NCI-H1930 (cell line): ENCODE measurements around the gene SUMF2.
"Not testable (repeated sequence)": the region's sequence is repeated elsewhere in the genome, so short reads cannot be mapped to it uniquely, and the experiment has no call there.

ENCODE experiments used
- DNase-seq, 2 experiments: peaks; one replicate each; lab custom pipeline; 2025; lab: John Stamatoyannopoulos, UW

SUMF2 gene

DNA sequence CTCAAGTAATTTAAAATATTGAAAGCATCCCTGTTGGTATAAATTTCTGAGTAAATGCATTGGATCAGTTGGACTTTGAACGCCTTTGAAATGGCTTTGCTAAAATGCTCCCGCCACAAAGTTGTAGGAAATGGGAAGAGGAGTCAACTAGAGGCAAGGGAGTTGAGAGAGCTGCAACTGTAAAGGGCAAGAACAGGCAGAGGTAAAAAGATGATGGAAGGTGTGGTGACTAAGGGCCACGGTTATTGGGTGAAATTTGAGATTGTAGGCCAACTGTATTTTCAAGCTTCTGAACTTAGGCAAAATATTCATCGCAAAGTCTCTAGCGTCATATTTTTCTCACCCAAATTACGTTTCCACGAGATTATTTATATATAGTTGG, 595 bp upstream of the SUMF2 start:
- no peak for DNase-seq

DNA sequence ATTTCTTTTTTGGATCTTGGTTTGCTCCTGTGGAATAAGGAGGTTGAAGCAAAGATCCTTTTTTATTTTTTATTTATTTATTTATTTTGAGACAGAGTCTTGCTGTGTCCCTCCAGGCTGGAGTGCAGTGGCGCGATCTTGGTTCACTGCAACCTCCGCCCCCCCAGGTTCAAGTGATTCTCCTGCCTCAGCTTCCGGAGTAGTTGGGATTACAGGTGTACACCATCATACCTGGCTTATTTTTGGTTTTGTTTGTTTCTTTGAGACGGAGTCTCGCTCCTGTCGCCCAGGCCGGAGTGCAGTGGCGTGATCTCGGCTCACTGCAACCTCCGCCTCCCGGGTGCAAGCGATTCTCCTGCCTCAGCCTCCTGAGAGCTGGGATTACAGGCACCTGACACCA, 2.3 kb downstream of the SUMF2 start:
- not testable (repeated sequence) for DNase-seq

GRCh38 chr7:56074371-56074791, 10.3 kb downstream of the SUMF2 start:
- DNase-seq, result peak; percentile 49 to 64

DNA sequence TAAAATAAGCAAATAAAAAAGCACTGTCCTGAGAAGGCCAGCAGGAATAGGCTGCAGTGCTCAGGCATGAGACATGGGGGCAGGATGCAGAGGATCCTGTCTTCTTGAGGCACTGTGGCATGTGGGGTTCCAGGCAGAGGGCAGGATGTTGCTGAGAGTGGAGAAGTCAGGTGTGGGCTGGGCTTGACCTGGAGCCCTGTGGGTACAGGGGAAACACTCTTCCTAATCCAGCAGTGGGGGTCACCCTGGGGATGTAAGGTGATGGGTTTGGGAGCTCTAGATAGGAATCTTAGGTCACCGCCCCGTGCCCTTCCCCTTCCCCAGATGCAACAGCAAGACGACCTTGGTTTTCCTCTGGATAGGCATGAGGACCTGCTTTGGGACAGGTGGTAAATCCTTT, 13.6 kb downstream of the SUMF2 start:
- no peak for DNase-seq

DNA sequence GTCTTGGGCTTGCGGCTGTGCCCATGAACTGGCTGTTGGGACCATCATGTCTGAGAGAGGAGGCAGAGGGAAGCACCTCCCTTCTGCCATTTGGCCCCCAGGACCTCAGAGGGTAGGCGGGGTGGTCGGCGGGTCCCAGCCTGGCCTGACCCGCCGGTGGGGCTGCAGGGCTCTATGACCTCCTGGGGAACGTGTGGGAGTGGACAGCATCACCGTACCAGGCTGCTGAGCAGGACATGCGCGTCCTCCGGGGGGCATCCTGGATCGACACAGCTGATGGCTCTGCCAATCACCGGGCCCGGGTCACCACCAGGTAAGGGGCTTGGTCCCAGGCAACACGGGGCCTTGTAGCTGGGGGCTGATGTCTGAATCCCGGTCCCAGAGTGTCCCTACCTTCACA, 14.1 kb downstream of the SUMF2 start:
- no peak for DNase-seq

- no peak for DNase-seq
Observed at GRCh38 chr7:56079450-56080185, 15.5 kb downstream of the SUMF2 start.

- DNase-seq, result not testable (repeated sequence)
Observed at GRCh38 chr7:56080726-56081435, 16.8 kb downstream of the SUMF2 start.

DNA sequence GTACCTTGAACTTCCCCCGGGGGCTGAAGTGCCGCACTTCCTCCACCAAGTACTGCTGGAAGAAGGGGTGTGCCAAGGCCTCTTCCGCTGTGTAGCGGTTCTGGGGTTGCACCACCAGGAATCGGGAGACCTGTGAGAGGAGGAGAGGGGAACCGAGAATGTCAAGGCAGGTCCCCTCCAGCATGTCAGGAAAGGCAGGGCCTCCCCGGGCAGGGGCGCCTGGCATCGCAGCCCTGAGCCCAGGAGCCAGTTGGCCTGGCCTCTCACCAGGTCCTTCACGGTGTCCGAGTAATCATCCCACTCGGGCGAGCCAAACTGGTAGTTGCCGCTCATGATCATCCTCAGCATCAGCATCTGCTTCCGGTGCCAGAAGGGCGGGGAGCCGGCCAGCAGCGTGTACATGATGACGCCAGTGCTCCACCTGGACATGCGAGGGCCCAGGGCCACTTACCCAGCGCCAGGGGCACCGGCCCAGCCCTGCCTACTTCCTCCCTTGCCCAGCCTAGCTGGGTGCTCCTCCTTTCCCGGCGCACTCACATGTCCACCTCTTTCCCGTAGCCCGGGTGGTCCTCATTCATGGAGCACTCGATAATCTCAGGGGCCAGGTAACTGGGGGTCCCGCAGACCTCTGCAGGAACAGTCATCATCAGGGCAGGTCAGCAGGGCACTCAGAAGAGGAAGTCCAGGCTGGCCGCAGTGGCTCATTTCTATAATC, 17.7 kb downstream of the SUMF2 start:
- DNase-seq, result no peak

GRCh38 chr7:56083150-56083785, 19.2 kb downstream of the SUMF2 start:
- no peak for DNase-seq

GRCh38 chr7:56086761-56087160, 22.7 kb downstream of the SUMF2 start:
- DNase-seq, result no peak

DNA sequence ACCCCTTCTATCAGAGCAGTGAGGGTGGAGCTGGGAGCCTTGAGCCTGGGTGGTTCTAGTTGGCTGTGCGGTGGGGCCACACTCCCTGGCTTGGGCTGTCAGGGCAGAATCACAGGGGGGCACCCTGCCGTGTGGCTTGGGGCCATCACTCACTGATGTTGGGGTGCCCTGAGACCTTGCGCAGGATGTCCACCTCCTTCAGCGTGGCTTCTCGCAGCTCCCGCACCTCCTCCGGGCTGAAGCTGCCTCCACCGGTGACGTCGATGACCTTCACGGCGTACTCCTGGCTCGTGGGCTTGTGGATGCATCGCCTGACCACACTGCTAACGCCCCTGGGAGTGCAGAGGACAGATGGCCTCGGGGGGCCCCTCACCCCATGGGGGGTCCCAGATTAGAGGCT, 23.4 kb downstream of the SUMF2 start:
- DNase-seq, result no peak

DNA sequence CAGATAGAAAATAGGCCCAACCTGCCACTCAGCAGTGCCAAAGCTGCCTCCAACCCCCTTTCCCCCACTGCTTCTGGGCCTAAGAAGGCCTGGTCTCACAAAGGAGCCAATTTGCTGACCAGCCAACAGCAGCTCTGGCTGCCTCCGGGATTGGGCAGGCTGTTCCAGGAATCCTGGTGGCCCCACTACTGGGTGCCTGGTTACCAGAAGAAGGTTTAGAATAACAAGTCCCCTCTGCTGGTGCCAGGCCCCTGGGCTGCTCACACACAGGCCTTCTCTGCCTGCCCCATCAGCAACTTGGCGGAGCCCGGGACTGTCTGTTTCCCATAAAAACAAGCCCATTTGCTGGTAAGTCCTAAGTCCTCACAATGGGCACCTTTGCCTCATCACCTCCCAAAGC, 27.5 kb downstream of the SUMF2 start:
- DNase-seq, result no peak

GRCh38 chr7:56092388-56092787, 28.3 kb downstream of the SUMF2 start:
- not testable (repeated sequence) for DNase-seq

DNA sequence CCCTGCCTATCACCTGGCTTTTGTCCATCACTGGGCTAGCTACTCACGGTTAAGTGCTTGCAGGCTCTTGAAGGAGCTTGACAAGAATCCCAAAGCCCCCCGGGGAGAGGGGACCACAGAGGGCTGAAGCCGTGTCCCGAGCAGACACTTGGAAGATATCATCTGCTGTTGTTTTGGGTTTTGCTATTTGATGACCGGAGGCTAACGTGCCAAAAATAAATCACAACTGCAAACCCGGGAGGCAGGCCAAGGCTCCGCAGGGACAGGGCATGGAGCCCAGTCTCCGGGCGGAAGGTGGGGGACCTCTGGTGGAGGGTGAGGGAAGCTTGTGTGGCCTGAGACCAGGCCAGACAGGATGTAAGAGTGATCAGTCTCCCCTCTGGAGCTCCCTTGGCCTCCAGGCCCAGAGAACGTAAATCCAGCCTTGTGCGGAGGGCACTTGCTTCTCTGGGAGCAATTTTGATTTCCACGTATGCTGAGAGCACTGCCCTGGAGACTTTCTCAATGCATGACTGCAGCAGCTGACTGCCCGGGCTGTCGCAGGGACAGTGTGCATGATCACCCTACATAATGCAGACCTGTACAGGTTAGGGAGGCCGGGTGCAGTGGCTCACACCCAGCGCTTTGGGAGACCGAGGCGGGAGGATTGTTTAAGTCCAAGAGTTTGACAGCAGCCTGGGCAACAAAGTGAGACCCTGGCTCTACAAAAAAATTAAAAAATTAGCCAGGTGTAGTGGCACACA, 28.9 kb downstream of the SUMF2 start, which contains the start of gene PHKG1:
Gene PHKG1, minus strand, starts transcription at position 164 of the 743 bp plus-strand sequence. CDS start 4,011 bp downstream, outside the sequence.
- DNase-seq, result no peak

DNA sequence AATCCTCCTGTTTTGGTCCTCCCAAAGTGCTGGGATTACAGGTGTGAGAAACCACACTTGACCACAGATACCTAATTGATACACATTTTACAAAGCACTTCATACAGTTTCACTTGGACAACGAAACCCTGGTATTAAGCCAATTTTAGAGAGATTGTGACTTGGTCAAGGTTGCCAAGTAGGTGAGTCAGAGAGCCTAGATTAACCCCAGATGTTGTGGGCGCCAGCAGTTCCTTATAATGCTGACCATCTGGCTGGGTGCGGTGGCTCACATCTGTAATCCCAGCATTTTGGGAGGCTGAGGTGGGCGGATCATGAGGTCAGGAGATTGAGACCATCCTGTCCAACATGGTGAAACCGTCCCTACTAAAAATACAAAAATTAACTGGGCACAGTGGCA, 33.6 kb downstream of the SUMF2 start:
- no peak for DNase-seq

DNA sequence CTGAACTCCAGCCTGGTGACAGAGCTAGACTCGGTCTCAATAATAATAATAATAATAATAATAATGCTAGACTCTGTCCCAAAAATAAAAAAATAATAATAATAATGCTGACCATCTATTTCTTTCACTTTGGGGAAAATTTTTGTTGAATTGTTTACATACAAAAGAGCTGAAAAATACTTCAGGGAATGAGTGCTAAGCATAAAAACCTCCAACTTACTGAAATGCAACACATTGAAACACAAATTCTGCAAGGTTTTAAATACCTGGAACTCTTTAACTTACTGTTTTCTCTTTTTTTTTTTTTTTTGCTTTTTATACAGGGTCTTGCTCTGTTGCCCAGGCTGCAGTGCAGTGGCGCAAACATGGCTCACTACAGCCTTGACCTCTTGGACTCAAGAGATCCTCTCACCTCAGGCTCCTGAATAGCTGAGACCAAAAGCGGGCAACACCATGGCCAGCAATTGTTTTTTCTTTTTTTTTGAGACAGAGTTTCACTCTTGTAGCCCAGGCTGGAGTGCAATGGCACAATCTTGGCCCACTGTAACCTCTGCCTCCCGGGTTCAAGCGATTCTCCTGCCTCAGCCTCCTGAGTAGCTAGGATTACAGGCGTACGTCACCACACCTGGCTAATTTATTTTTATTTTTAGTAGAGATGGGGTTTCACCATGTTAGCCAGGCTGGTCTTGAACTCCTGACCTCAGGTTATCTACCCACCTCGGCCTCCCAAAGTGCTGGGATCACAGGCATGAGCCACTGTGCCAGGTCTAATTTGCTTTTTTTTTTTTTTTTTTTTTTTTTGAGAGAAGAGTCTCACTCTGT, 34.3 kb downstream of the SUMF2 start:
- not testable (repeated sequence) for DNase-seq

DNA sequence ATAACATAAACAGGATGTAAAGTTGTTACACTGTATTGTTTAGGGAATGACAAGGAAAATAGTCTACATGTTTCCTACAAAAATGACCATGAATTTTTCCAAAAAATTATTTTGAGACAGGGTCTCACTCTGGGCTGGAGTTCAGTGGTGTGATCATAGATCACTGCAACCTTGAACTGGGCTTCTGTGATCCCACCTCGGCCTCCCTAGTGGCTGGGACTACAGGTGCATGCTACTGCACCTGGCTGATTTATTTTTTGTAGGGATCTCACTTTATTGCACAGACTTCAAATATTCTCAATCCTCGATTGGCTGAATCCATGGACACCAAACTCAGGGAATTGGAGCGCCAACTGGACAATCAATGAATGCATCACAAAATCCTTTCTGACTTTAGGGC, 35.6 kb downstream of the SUMF2 start:
- no peak for DNase-seq

GRCh38 chr7:56104138-56104537, 40.1 kb downstream of the SUMF2 start:
- not testable (repeated sequence) for DNase-seq

GRCh38 chr7:56105508-56105907, 41.4 kb downstream of the SUMF2 start:
- DNase-seq, result no peak
